GM12872 (cell line): Measurements from ENCODE around the gene MBOAT2.

Experiments used
- TF ChIP-seq, protein P1 (sequence below): IDR thresholded peaks from 3 replicates; pipeline ENCODE4 v1.5.1; 2011; ENCODE audit warnings: low read depth, mild to moderate bottlenecking, low read length, moderate library complexity; ENCODE audit not compliant: insufficient read depth

Gene MBOAT2

DNA sequence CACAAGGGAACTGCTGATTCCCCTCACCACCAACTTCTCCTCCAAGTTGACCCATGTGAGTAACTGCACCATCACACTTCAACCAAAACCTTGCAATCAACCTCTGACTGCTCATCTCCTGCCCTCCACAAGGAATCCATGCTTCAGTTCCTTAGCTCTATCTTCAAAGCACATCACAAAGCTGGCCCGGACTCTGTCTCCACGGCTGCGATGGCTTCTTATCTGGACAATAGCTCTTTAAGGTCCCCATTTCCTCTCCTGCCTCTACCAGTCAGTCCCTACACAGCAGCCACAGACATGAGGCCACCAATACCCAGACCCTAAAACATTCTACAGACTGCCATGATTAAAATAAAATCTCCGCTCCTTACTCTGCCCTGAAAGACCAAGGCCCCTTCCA lies 25.7 kb downstream of the MBOAT2 start:
- TF ChIP-seq, protein P1, sequence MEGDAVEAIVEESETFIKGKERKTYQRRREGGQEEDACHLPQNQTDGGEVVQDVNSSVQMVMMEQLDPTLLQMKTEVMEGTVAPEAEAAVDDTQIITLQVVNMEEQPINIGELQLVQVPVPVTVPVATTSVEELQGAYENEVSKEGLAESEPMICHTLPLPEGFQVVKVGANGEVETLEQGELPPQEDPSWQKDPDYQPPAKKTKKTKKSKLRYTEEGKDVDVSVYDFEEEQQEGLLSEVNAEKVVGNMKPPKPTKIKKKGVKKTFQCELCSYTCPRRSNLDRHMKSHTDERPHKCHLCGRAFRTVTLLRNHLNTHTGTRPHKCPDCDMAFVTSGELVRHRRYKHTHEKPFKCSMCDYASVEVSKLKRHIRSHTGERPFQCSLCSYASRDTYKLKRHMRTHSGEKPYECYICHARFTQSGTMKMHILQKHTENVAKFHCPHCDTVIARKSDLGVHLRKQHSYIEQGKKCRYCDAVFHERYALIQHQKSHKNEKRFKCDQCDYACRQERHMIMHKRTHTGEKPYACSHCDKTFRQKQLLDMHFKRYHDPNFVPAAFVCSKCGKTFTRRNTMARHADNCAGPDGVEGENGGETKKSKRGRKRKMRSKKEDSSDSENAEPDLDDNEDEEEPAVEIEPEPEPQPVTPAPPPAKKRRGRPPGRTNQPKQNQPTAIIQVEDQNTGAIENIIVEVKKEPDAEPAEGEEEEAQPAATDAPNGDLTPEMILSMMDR: no peak

DNA sequence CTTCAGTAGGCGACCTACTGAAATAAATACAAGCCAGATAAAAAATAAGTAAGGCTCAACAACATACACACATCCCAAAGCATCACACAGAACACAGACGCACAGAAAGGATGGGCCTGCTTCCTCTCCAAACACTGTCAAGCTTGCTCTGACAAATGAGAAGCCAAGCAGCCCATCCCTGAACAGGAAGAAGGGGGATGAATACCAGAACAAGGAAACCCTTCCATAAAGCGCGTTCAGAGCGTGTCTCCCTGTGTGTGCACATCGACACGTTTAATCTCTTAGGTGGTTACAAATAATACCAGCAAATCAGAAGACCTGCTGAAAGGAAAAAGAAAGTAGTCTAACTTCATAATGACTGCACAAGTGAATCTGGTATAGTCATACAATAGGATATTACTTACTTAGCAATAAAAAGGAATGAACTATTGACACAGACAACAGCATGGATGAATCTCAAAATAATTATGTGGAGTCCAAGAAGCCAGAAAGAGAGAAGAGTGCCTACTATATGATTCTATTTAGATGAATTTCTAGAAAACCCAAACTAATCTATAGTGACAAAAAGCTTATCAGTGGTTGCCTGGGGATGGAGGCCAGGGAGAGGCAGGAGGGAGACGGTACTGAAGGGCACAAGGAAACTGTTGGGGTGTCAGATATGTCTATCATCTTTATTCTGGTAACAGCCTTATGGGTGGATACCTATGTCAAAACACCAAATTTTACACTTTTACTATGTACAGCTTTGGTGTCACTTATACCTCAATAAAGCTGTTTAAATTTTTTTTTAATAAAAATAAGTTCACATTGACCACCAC lies 26.8 kb downstream of the MBOAT2 start:
- TF ChIP-seq, protein P1: no peak

DNA sequence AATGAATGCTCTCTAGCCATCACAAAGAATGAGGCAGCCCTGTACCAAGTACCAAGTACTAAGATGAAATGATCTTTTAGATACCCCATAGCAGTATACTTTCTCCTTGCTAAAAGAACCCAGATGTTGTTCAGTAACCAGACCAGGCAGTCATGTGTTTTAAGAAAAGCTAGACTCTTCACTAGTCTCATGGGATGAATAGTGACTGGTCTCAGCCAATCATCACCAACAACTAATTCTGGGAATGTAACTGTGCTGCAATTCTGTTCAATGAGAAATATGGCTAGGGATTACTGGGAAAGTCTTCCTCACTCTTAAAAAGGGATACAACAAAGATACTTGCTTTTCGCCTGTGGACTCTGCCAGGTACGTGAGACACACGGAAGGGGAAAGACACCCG lies 29.5 kb downstream of the MBOAT2 start:
- TF ChIP-seq, protein P1: no peak

DNA sequence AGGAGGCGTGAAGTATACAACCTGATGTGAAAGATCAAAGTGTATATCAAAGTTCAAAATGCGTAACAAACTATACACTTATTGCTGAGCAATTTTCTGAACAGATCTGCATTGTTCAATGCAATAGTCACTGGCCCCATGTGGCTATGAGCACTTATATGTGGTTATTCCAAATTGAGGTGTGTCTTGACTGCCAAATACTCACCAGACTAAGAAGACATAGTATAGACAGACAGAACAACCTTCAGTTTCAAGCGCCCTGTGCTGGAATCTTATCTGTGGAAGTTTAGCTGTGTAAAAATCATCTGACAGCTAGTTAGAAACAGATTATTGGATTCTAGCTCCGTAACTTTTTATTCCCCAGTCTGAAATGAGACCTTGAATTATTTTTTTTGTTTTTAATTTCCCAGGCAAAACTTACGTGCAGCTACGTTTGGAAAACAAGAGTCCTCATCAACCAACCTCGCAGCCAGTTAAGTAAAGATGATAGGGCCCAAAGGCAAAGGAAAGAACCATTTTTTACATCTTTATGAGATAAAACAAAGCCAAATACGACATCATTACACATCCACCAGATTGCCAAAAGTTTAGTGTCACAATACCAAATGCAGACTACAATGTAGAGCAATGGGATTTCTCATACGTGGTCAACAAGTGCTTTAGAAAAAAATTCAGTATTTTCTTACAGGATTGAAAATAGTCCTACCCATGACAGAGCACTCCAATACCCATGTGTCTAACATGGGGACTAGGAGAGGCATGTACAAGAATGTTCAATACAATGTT lies 37.2 kb downstream of the MBOAT2 start:
- TF ChIP-seq, protein P1: no peak

DNA sequence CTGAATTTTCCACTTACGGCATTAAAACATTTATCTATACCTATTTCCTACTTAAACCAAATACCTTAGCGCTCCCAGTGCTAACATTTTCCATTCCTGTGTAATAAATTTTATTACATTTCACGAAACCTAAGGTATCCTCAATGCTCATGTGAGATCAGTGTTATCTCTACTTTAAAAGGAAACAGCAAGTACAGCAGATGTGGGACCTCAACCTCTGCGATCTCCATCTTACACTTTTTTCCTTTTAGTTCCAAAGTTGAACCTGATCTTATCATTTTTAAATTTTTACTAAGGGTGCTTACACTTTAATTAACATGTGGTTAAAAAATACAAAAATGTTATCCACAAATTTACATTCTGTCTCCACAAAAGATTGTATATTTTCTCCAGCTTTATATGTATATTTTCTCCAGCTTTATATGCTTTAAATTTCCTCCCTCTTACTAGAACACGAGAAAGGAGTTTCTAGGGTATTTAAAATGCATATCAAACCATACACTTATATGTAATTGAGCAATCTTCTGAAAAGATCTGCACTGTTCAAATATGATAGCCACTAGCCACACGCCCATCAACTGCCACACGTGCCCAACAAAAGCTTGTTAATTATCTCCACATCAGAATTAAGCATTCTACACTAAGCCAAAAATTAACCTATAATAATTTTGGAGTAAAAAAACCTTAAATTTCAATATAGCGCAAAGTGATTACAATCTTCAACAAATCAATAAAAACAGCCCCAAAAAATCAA lies 38.1 kb downstream of the MBOAT2 start:
- TF ChIP-seq, protein P1: no peak

DNA sequence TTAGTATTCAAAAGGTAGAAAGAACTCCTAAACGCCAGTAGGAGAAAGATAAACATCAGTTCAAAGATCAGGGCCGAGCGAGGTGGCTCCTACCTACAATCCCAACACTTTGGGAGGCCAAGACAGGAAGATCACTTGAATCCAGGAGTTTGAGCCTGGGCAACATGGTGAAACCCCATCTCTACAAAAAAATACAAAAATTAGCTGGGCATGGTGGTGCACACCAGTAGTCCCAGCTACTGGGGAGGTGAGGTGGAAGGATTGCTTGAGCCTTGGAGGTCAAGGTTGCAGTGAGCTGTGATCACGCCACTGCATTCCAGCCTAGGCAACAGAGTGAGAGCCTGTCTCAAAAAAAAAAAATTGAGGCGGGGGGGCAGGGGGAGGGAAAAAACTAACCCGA lies 40.6 kb downstream of the MBOAT2 start:
- TF ChIP-seq, protein P1: no peak

DNA sequence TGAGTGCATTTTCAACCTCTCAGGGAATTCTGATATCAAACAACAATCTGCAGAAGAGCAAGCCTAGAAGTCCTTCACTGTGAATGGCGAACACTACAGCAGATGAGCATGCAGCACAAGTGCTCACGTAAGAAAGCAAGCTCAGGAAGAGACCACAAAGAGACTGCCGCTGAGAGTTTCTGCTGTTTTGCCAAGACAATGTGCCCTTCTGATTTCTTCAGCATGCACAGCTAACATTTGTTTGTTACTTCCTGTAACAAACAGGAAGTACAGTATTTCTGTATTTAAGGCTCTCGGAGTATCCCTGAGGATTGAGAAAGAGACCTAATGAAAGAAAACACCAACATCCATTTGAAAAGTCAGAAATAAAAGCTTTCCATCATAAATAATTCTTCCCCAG lies 45.9 kb downstream of the MBOAT2 start:
- TF ChIP-seq, protein P1: no peak
